Measurements from ENCODE around the gene ATM.

ATM gene

DNA sequence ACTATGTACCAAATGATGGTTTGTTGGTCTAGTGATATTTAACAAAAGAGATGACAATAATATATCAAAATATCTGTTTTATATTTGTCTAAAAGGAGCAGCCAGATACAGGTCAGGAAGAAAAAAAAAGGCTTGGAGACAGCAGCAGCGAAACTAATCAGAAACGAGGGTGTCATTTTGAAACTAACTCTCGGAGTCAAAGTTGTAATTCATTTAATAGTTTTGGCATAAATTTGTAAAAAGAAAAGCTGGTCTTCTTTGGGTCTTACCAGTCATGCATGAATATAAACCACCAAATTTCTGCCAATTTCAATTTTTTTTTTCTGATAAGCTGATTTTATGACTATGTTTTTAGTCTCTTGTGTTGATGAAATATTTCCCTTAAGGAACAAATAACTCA is 26.0 kb upstream of the ATM start:
- H3K79me2 ChIP-seq (ENCODE audit: insufficient read depth, low read length): peaks cover 49% of the 10 kb centered on the region
- no peak overlapping the region for H2AFZ ChIP-seq (ENCODE audit: low read depth, low read length, severe bottlenecking)
- no peak overlapping the region for H3K27ac ChIP-seq (ENCODE audit: low read depth, low read length)
- no peak overlapping the region for H3K4me3 ChIP-seq (ENCODE audit: insufficient read depth, low read length, poor library complexity, severe bottlenecking)
- TF ChIP-seq EZH2phosphoT487 (conservative IDR thresholded peaks at IDR 0.05; ENCODE audit: low read length): no peak
- TF ChIP-seq, protein P1, sequence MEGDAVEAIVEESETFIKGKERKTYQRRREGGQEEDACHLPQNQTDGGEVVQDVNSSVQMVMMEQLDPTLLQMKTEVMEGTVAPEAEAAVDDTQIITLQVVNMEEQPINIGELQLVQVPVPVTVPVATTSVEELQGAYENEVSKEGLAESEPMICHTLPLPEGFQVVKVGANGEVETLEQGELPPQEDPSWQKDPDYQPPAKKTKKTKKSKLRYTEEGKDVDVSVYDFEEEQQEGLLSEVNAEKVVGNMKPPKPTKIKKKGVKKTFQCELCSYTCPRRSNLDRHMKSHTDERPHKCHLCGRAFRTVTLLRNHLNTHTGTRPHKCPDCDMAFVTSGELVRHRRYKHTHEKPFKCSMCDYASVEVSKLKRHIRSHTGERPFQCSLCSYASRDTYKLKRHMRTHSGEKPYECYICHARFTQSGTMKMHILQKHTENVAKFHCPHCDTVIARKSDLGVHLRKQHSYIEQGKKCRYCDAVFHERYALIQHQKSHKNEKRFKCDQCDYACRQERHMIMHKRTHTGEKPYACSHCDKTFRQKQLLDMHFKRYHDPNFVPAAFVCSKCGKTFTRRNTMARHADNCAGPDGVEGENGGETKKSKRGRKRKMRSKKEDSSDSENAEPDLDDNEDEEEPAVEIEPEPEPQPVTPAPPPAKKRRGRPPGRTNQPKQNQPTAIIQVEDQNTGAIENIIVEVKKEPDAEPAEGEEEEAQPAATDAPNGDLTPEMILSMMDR (IDR thresholded peaks at IDR 0.05; ENCODE audit: insufficient read depth, low read length, poor library complexity, severe bottlenecking): no peak
- H3K4me2 ChIP-seq (ENCODE audit: low read depth, low read length, poor library complexity, severe bottlenecking): no peak overlapping the region
- no peaks in the 10 kb centered on the region for H3K27me3 ChIP-seq (ENCODE audit: low read length)
- peaks cover 44% of the 10 kb centered on the region for H3K36me3 ChIP-seq (ENCODE audit: low read length)
- no peak overlapping the region for H3K9ac ChIP-seq (ENCODE audit: low read length)
- H3F3A ChIP-seq (ENCODE audit: insufficient read depth): no peaks in the 10 kb centered on the region
- peaks cover 6% of the 10 kb centered on the region; the same call in 1 of the 2 replicates for H4K20me1 ChIP-seq (ENCODE audit: low read depth, low read length)
- no peaks in the 10 kb centered on the region for H3K9me2 ChIP-seq (replicated peaks; ENCODE audit: insufficient read depth, low read length)
- no peaks in the 10 kb centered on the region for H3K9me3 ChIP-seq (ENCODE audit: insufficient read depth, low read length)

DNA sequence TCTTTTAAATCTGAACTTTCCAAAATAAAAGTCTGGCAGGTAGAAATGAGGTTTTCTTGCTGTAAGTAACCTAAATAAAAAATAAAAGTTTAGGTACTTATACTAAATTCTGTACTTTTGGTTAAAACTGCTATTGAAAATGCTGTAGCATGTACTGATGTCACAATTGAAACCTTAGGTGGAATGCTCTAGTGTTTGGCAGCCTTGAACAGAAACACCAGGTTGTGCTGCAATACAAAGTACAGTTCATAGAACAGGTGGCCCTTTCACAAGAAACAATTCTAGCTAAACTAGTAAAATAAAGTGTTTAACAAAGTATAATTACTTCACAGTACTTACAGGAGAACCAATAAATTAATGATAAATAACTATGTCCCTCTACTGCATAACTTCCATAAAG is 25.5 kb upstream of the ATM start:
- no peak overlapping the region for H3K9ac ChIP-seq (ENCODE audit: low read length)
- no peak overlapping the region for H3K4me3 ChIP-seq (ENCODE audit: insufficient read depth, low read length, poor library complexity, severe bottlenecking)
- H3K9me3 ChIP-seq (ENCODE audit: insufficient read depth, low read length): no peaks in the 10 kb centered on the region
- H3K27ac ChIP-seq (ENCODE audit: low read depth, low read length): no peak overlapping the region
- peaks cover 39% of the 10 kb centered on the region for H3K36me3 ChIP-seq (ENCODE audit: low read length)
- no peaks in the 10 kb centered on the region for H3F3A ChIP-seq (ENCODE audit: insufficient read depth)
- H3K4me2 ChIP-seq (ENCODE audit: low read depth, low read length, poor library complexity, severe bottlenecking): no peak overlapping the region
- no peak overlapping the region for H2AFZ ChIP-seq (ENCODE audit: low read depth, low read length, severe bottlenecking)
- TF ChIP-seq, protein P1 (IDR thresholded peaks at IDR 0.05; ENCODE audit: insufficient read depth, low read length, poor library complexity, severe bottlenecking): no peak
- no peak for TF ChIP-seq EZH2phosphoT487 (conservative IDR thresholded peaks at IDR 0.05; ENCODE audit: low read length)
- H3K27me3 ChIP-seq (ENCODE audit: low read length): no peaks in the 10 kb centered on the region
- H3K79me2 ChIP-seq (ENCODE audit: insufficient read depth, low read length): peaks cover 53% of the 10 kb centered on the region
- peaks cover 6% of the 10 kb centered on the region; the same call in 1 of the 2 replicates for H4K20me1 ChIP-seq (ENCODE audit: low read depth, low read length)
- no peaks in the 10 kb centered on the region for H3K9me2 ChIP-seq (replicated peaks; ENCODE audit: insufficient read depth, low read length)

DNA sequence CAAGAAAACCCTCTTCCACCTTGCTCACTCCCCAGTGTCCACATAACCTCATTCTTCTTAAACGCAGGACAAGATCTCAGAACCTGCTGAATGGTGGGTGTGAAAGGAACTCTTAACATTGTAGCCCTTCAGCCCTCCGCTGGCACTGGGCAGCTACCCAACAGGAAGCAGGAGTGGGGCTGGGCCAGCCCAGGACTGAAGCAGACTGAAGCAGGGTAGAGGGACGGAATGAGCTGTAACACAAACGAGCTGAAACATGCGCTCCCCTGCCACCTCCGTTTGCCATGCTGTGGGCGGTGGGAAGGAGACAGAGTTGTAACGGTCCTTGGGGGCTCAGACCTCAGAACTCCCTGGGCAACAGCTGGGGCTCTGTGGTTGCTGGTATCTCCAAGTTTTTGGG is 24.0 kb upstream of the ATM start:
- no peaks in the 10 kb centered on the region for H3K27me3 ChIP-seq (ENCODE audit: low read length)
- peaks cover 68% of the 10 kb centered on the region for H3K79me2 ChIP-seq (ENCODE audit: insufficient read depth, low read length)
- H3K9me3 ChIP-seq (ENCODE audit: insufficient read depth, low read length): peaks cover 3% of the 10 kb centered on the region; the same call in 1 of the 2 replicates
- no peaks in the 10 kb centered on the region for H3K9me2 ChIP-seq (replicated peaks; ENCODE audit: insufficient read depth, low read length)
- no peak overlapping the region for H3K4me3 ChIP-seq (ENCODE audit: insufficient read depth, low read length, poor library complexity, severe bottlenecking)
- no peak overlapping the region for H3K27ac ChIP-seq (ENCODE audit: low read depth, low read length)
- peaks cover 6% of the 10 kb centered on the region; the same call in 1 of the 2 replicates for H4K20me1 ChIP-seq (ENCODE audit: low read depth, low read length)
- no peak overlapping the region for H2AFZ ChIP-seq (ENCODE audit: low read depth, low read length, severe bottlenecking)
- H3F3A ChIP-seq (ENCODE audit: insufficient read depth): no peaks in the 10 kb centered on the region
- no peak overlapping the region for H3K4me2 ChIP-seq (ENCODE audit: low read depth, low read length, poor library complexity, severe bottlenecking)
- TF ChIP-seq EZH2phosphoT487 (conservative IDR thresholded peaks at IDR 0.05; ENCODE audit: low read length): no peak
- TF ChIP-seq, protein P1 (IDR thresholded peaks at IDR 0.05; ENCODE audit: insufficient read depth, low read length, poor library complexity, severe bottlenecking): no peak
- peaks cover 40% of the 10 kb centered on the region for H3K36me3 ChIP-seq (ENCODE audit: low read length)
- no peak overlapping the region for H3K9ac ChIP-seq (ENCODE audit: low read length)

Data from SU-DHL-6 (cell line).